HepG2 (cell line): ENCODE data around the gene LRRC25. TPM values are rescaled to one million over a fixed set of nuclear protein-coding genes. Genes with fewer than 3 reads are reported as not detected.

Experiments
- FOXP4 ChIP-seq: sonication (generic); formaldehyde crosslinking; IDR thresholded peaks from 2 replicates; pipeline ENCODE4 v1.4.0; 2020; ENCODE audit warnings: missing genetic modification reagents
- HNF4G ChIP-seq, 2 experiments: sonication (generic) in 1 of 2; formaldehyde crosslinking in 1 of 2; IDR thresholded peaks; 2 replicates each; pipeline versions ENCODE4 v1.4.0 to v1.6.1; 2011 to 2020; ENCODE audit warnings: borderline replicate concordance in 2 of 2, low read depth in 2 of 2, mild to moderate bottlenecking in 2 of 2, low read length in 1 of 2, missing genetic modification reagents in 1 of 2, moderate library complexity in 1 of 2
- HOXA3 ChIP-seq: sonication (generic); formaldehyde crosslinking; IDR thresholded peaks from 2 replicates; pipeline ENCODE4 v1.5.0; 2020; ENCODE audit warnings: missing genetic modification reagents
- NR2C2 ChIP-seq: sonication (generic); formaldehyde crosslinking; IDR thresholded peaks from 2 replicates; pipeline ENCODE4 v1.4.0; 2020; ENCODE audit warnings: missing genetic modification reagents, mild to moderate bottlenecking, moderate library complexity, borderline replicate concordance
- NR2F1 ChIP-seq, 2 experiments: fragments of 450-650 bp in 1 of 2; formaldehyde crosslinking in 1 of 2; IDR thresholded peaks; 2 replicates each; pipeline versions ENCODE4 v1.5.0 to v1.6.1; 2016 to 2020; ENCODE audit warnings: mild to moderate bottlenecking in 1 of 2, missing compliant biosample characterization in 1 of 2, missing genetic modification reagents in 1 of 2, moderate library complexity in 1 of 2
- RARA ChIP-seq: IDR thresholded peaks from 2 replicates; pipeline ENCODE4 v1.6.1; 2016; ENCODE audit warnings: missing genetic modification reagents, missing compliant biosample characterization
- RXRB ChIP-seq: IDR thresholded peaks from 2 replicates; pipeline ENCODE4 v1.6.1; 2016; ENCODE audit warnings: borderline replicate concordance, missing genetic modification reagents, missing compliant biosample characterization
- SKI ChIP-seq: fragments of 450-650 bp; IDR thresholded peaks from one replicate; pipeline ENCODE4 v1.6.1; 2018; ENCODE audit warnings: mild to moderate bottlenecking; ENCODE audit not compliant: partially characterized antibody
- SOX13 ChIP-seq, 3 experiments: fragments of 450-650 bp in 1 of 3; sonication (generic) in 1 of 3; formaldehyde crosslinking in 1 of 3; IDR thresholded peaks in 2 of 3; conservative IDR thresholded peaks in 1 of 3; 2 replicates each; pipeline versions ENCODE4 v1.5.0 to v1.6.1; 2016 to 2020; ENCODE audit warnings: antibody characterized with exemption in 1 of 3, mild to moderate bottlenecking in 1 of 3, missing compliant biosample characterization in 1 of 3, missing genetic modification reagents in 1 of 3, moderate library complexity in 1 of 3
- TBX2 ChIP-seq: sonication (generic); formaldehyde crosslinking; IDR thresholded peaks from 2 replicates; pipeline ENCODE4 v1.5.0; 2020; ENCODE audit warnings: missing genetic modification reagents, mild to moderate bottlenecking, borderline replicate concordance
- ZFP36L2 ChIP-seq: sonication (generic); formaldehyde crosslinking; IDR thresholded peaks from 2 replicates; pipeline ENCODE4 v1.4.0; 2020; ENCODE audit warnings: missing genetic modification reagents
- polyA plus RNA-seq, 8 experiments: library from polyadenylated mRNA; depleted of rRNA in 3 of 8; stranded (reverse) in 7 of 8; unstranded in 1 of 8; fragments of >200 nt; fragmentation: Illumina TruSeq in 4 of 8; extraction: Trizol in 4 of 8; gene quantifications; 2 replicates each; pipeline versions ENCODE4 v1.2.1 to v1.2.3, GENCODE V29; 2011 to 2016; ENCODE audit warnings: low read depth in 4 of 8, missing spikeins in 1 of 8, mixed read lengths in 1 of 8; ENCODE audit not compliant: insufficient read depth in 1 of 8
- total RNA-seq, 5 experiments: library from RNA; depleted of rRNA; stranded (reverse); fragments of >200 nt; fragmentation: Illumina TruSeq; extraction: Trizol; gene quantifications; 2 replicates each; pipeline ENCODE4 v1.2.3, GENCODE V29; 2016; ENCODE audit warnings: low read depth in 1 of 5
- TF ChIP-seq, protein P1 (sequence below): sonication (generic); formaldehyde crosslinking; IDR thresholded peaks from 2 replicates; pipeline ENCODE4 v1.5.1; 2020; ENCODE audit warnings: mild to moderate bottlenecking, missing genetic modification reagents, moderate library complexity
- TF ChIP-seq, protein P2 (sequence below): sonication (generic); IDR thresholded peaks from 2 replicates; pipeline ENCODE4 v1.6.1; 2016; ENCODE audit warnings: low read depth, borderline replicate concordance
- TF ChIP-seq, protein P3 (sequence below), 2 experiments: sonication (generic) in 1 of 2; formaldehyde crosslinking in 1 of 2; IDR thresholded peaks; 2 replicates each; pipeline versions ENCODE4 v1.4.0 to v1.6.1; 2016 to 2020; ENCODE audit warnings: borderline replicate concordance in 1 of 2, low read depth in 1 of 2, mild to moderate bottlenecking in 1 of 2, missing genetic modification reagents in 1 of 2

The LRRC25 gene
- total and polyA plus RNA-seq, 2 of the 13 experiments (the other 11 are each of a cell fraction or from before 2014, with no cell fraction given) = 0.13 to 0.53 TPM

DNA sequence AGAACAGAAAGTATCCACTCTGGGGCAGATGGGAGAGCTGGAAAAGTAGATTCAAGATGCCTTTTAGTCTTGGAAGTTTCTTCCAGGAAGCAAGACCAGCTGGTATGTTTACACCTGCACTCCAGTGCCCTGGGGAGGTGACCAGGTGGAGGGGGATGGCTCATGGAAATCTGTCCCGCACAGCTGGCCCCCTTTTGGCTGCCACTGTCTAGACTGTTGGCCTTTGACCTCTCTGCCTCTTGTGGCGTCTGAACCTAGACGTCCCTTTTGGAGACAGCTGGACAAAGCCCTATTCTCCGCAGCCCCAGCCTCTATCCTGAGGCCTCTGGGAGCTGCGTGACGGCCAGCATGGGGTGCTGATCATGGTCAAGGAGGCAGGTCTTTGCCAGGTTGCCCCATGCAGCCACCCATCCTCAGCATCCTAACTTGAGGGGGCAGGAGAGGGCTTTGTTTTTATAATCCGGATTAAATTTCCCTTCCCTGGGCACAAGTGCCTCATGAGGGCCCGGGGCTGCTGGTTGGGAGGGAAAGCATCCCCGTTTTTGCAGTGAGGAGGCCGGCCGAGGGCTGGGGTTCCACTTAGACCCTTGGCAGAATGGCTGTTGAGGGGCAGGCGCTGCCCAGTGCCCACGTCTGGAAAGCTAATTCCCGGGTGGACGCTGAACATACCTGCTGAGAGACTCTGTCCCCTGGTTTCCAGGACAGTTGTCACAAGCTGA lies 28.8 kb downstream of the LRRC25 start (continued):
- TF ChIP-seq, protein P1, sequence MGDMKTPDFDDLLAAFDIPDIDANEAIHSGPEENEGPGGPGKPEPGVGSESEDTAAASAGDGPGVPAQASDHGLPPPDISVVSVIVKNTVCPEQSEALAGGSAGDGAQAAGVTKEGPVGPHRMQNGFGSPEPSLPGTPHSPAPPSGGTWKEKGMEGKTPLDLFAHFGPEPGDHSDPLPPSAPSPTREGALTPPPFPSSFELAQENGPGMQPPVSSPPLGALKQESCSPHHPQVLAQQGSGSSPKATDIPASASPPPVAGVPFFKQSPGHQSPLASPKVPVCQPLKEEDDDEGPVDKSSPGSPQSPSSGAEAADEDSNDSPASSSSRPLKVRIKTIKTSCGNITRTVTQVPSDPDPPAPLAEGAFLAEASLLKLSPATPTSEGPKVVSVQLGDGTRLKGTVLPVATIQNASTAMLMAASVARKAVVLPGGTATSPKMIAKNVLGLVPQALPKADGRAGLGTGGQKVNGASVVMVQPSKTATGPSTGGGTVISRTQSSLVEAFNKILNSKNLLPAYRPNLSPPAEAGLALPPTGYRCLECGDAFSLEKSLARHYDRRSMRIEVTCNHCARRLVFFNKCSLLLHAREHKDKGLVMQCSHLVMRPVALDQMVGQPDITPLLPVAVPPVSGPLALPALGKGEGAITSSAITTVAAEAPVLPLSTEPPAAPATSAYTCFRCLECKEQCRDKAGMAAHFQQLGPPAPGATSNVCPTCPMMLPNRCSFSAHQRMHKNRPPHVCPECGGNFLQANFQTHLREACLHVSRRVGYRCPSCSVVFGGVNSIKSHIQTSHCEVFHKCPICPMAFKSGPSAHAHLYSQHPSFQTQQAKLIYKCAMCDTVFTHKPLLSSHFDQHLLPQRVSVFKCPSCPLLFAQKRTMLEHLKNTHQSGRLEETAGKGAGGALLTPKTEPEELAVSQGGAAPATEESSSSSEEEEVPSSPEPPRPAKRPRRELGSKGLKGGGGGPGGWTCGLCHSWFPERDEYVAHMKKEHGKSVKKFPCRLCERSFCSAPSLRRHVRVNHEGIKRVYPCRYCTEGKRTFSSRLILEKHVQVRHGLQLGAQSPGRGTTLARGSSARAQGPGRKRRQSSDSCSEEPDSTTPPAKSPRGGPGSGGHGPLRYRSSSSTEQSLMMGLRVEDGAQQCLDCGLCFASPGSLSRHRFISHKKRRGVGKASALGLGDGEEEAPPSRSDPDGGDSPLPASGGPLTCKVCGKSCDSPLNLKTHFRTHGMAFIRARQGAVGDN (CRISPR knock-in tag) = peak; percentile 79
- TF ChIP-seq FOXP4 (peak; percentile 43), SKI (peak; percentile 86), RARA (CRISPR knock-in tag) (peak; percentile 62; the same call in 1 of the 2 replicates), HOXA3 (peak; percentile 45; the same call in 1 of the 2 replicates), NR2F1 (CRISPR knock-in tag; IDR thresholded peaks at IDR 0.05) (0 out of 4 replicates have a peak, but pooled peaks of 1 of the 2 experiments have one; percentile 24), ZFP36L2 (no peak), SOX13 (IDR thresholded peaks at IDR 0.05) (no peak), SOX13 (CRISPR knock-in tag; conservative IDR thresholded peaks at IDR 0.05 in 1 of 2, IDR thresholded peaks at IDR 0.05 in 1 of 2) (0 out of 4 replicates have a peak, but pooled peaks of 1 of the 2 experiments have one; percentile 15), TBX2 (CRISPR knock-in tag) (no peak), RXRB (peak; percentile 36; the same call in 1 of the 2 replicates), HNF4G (IDR thresholded peaks at IDR 0.05; ENCODE audit: borderline replicate concordance, low read depth, low read length) (peak; percentile 25; the same call in 1 of the 2 replicates), HNF4G (CRISPR knock-in tag; IDR thresholded peaks at IDR 0.05; ENCODE audit: borderline replicate concordance, low read depth) (no peak), NR2C2 (CRISPR knock-in tag) (peak; percentile 65)
- TF ChIP-seq, protein P2, sequence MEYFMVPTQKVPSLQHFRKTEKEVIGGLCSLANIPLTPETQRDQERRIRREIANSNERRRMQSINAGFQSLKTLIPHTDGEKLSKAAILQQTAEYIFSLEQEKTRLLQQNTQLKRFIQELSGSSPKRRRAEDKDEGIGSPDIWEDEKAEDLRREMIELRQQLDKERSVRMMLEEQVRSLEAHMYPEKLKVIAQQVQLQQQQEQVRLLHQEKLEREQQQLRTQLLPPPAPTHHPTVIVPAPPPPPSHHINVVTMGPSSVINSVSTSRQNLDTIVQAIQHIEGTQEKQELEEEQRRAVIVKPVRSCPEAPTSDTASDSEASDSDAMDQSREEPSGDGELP = peak; percentile 75; the same call in 1 of the 2 replicates
- TF ChIP-seq, protein P3, sequence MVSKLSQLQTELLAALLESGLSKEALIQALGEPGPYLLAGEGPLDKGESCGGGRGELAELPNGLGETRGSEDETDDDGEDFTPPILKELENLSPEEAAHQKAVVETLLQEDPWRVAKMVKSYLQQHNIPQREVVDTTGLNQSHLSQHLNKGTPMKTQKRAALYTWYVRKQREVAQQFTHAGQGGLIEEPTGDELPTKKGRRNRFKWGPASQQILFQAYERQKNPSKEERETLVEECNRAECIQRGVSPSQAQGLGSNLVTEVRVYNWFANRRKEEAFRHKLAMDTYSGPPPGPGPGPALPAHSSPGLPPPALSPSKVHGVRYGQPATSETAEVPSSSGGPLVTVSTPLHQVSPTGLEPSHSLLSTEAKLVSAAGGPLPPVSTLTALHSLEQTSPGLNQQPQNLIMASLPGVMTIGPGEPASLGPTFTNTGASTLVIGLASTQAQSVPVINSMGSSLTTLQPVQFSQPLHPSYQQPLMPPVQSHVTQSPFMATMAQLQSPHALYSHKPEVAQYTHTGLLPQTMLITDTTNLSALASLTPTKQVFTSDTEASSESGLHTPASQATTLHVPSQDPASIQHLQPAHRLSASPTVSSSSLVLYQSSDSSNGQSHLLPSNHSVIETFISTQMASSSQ (IDR thresholded peaks at IDR 0.05; ENCODE audit: low read depth) = no peak
- TF ChIP-seq, protein P3 (CRISPR knock-in tag; IDR thresholded peaks at IDR 0.05; ENCODE audit: borderline replicate concordance) = 0 out of 2 replicates have a peak, but pooled peaks have one; percentile 14
